PC-3 (cell line): Measurements from ENCODE around the gene CFAP299. TPM values are rescaled to one million over a fixed set of nuclear protein-coding genes. Genes with fewer than 3 reads are reported as not detected.
"Not testable (repeated sequence)": the region's sequence is repeated elsewhere in the genome, so short reads cannot be mapped to it uniquely, and the experiment has no call there.

Source experiments
- ATAC-seq: fragments of 200-7000 bp; cut with Tn5 transposase; 2 replicates; pipeline ENCODE4 v1.9.1; 2020; ENCODE audit warnings: mild to moderate bottlenecking, moderate library complexity
- Bru-seq: library from RNA; stranded (reverse); fragments of 400-500 nt; gene quantifications from one replicate; lab custom pipeline; 2021; lab: Mats Ljungman, UMichigan
- BruChase-seq, 2 experiments: library from RNA; stranded (reverse); fragments of 400-500 nt; gene quantifications; one replicate each; lab custom pipeline; 2021; lab: Mats Ljungman, UMichigan
- BruUV-seq: library from RNA; stranded (reverse); fragments of 400-500 nt; replicated peaks from 2 replicates; lab custom pipeline; 2021; lab: Mats Ljungman, UMichigan
- CTCF ChIA-PET: fragments of 300-600 bp; sonication (Branson Sonifier 250); formaldehyde crosslinking; loops from one replicate; lab custom pipeline; 2022; ENCODE audit warnings: antibody characterized with exemption; lab: Charles Lee
- POLR2A ChIA-PET: fragments of 300-600 bp; sonication (Branson Sonifier 250); formaldehyde crosslinking; loops from one replicate; lab custom pipeline; 2022; ENCODE audit warnings: antibody characterized with exemption; ENCODE audit not compliant: unreplicated experiment; lab: Charles Lee
- DNase-seq: peaks from one replicate; pipeline ENCODE4 v3.0.0-alpha.2; 2015
- H2AFZ ChIP-seq: fragments of 300-600 bp; sonication (generic); 2 replicates; pipeline ENCODE4 v1.6.0; 2016; ENCODE audit warnings: antibody characterized with exemption, low read length
- H3F3A ChIP-seq: fragments of 300-600 bp; sonication (generic); one replicate; pipeline ENCODE4 v1.6.0; 2017; ENCODE audit warnings: antibody characterized with exemption, low read length, control low read depth, mild to moderate bottlenecking; ENCODE audit not compliant: unreplicated experiment
- H3K27ac ChIP-seq: fragments of 300-600 bp; sonication (generic); 2 replicates; pipeline ENCODE4 v1.5.1; 2016; ENCODE audit warnings: mild to moderate bottlenecking, low read length
- H3K27me3 ChIP-seq: fragments of 300-600 bp; sonication (generic); 2 replicates; pipeline ENCODE4 v1.6.1; 2016; ENCODE audit warnings: low read length, mixed read lengths
- H3K36me3 ChIP-seq: fragments of 300-600 bp; sonication (generic); 2 replicates; pipeline ENCODE4 v1.6.1; 2016; ENCODE audit warnings: low read depth, mixed run types, low read length, mixed read lengths
- H3K4me1 ChIP-seq: fragments of 300-600 bp; sonication (generic); 2 replicates; pipeline ENCODE4 v1.5.1; 2016; ENCODE audit warnings: low read length; ENCODE audit not compliant: insufficient read depth
- H3K4me2 ChIP-seq: fragments of 300-600 bp; sonication (generic); 2 replicates; pipeline ENCODE4 v1.6.0; 2016; ENCODE audit warnings: low read length
- H3K4me3 ChIP-seq: fragments of 300-600 bp; sonication (generic); 2 replicates; pipeline ENCODE4 v1.5.1; 2016; ENCODE audit warnings: mild to moderate bottlenecking, low read length, mixed read lengths
- H3K79me2 ChIP-seq: fragments of 300-600 bp; sonication (generic); 2 replicates; pipeline ENCODE4 v1.6.1; 2017; ENCODE audit warnings: low read length, mixed read lengths
- H3K9ac ChIP-seq: fragments of 300-600 bp; sonication (generic); 2 replicates; pipeline ENCODE4 v1.6.0; 2016; ENCODE audit warnings: mild to moderate bottlenecking, low read length
- H3K9me2 ChIP-seq: fragments of 300-600 bp; sonication (generic); replicated peaks from 2 replicates; pipeline ENCODE4 v1.6.1; 2016; ENCODE audit warnings: mixed run types, low read length, mixed read lengths
- H3K9me3 ChIP-seq: fragments of 300-600 bp; sonication (generic); 2 replicates; pipeline ENCODE4 v1.6.1; 2016; ENCODE audit warnings: low read length, mixed read lengths
- H4K20me1 ChIP-seq: fragments of 300-600 bp; sonication (generic); 2 replicates; pipeline ENCODE4 v1.6.1; 2016; ENCODE audit warnings: low read length, mixed read lengths
- EZH2 ChIP-seq: fragments of 300-600 bp; sonication (generic); IDR thresholded peaks from one replicate; pipeline ENCODE4 v1.6.1; 2017; ENCODE audit warnings: antibody characterized with exemption, mild to moderate bottlenecking, low read length; ENCODE audit not compliant: unreplicated experiment
- EZH2phosphoT487 ChIP-seq: fragments of 300-600 bp; sonication (generic); IDR thresholded peaks from 2 replicates; pipeline ENCODE4 v1.6.1; 2018; ENCODE audit warnings: mild to moderate bottlenecking, antibody characterized with exemption, low read length, borderline replicate concordance
- intact Hi-C: fragments of 100-400 bp; cut with micrococcal nuclease; formaldehyde crosslinking; loops from 2 replicates; pipeline ENCODE4 v1.9.0; 2023
- long read RNA-seq: library from polyadenylated mRNA; unstranded; transcript quantifications from one replicate; pipeline ENCODE4 v2.0.0, GENCODE V29; 2021; ENCODE audit not compliant: unreplicated experiment
- total RNA-seq: library from RNA; depleted of rRNA; stranded (reverse); fragments of >200 nt; gene quantifications from 2 replicates; pipeline ENCODE4 v1.2.3, GENCODE V29; 2014; rRNA removed
- TF ChIP-seq, protein P1 (sequence below): fragments of 300-600 bp; sonication (generic); conservative IDR thresholded peaks from 2 replicates; pipeline ENCODE4 v1.5.1; 2017; ENCODE audit warnings: antibody characterized with exemption, low read depth, mild to moderate bottlenecking, low read length

The CFAP299 gene
- total RNA-seq (not detected in 2 replicates), Bru-seq, nascent RNA (percentile 13 among the genes with signal in this experiment), BruChase-seq, experiment 1, labeled RNA remaining after a 6-hour chase (percentile 12 among the genes with signal in this experiment), BruChase-seq, experiment 2, labeled RNA remaining after a 2-hour chase (percentile 16 among the genes with signal in this experiment)
- long read RNA-seq, partial matches to known transcripts = 0 of 1 reads
- long read RNA-seq, other reads (novel, unspliced or antisense) = 1 of 1 reads

- no peaks in the 10 kb centered on the region for H4K20me1 ChIP-seq
- H3K27ac ChIP-seq = no peak within 1 kb of the TSS
- no peak within 1 kb of the TSS for H2AFZ ChIP-seq
- no peaks in the 10 kb centered on the region for H3K9me3 ChIP-seq
- H3K9me2 ChIP-seq = no peaks in the 10 kb centered on the region
- TF ChIP-seq EZH2phosphoT487 (no peak), EZH2 (no peak)
- TF ChIP-seq, protein P1, sequence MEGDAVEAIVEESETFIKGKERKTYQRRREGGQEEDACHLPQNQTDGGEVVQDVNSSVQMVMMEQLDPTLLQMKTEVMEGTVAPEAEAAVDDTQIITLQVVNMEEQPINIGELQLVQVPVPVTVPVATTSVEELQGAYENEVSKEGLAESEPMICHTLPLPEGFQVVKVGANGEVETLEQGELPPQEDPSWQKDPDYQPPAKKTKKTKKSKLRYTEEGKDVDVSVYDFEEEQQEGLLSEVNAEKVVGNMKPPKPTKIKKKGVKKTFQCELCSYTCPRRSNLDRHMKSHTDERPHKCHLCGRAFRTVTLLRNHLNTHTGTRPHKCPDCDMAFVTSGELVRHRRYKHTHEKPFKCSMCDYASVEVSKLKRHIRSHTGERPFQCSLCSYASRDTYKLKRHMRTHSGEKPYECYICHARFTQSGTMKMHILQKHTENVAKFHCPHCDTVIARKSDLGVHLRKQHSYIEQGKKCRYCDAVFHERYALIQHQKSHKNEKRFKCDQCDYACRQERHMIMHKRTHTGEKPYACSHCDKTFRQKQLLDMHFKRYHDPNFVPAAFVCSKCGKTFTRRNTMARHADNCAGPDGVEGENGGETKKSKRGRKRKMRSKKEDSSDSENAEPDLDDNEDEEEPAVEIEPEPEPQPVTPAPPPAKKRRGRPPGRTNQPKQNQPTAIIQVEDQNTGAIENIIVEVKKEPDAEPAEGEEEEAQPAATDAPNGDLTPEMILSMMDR = no peak
- no peak within 1 kb of the TSS for H3K4me2 ChIP-seq
- ChIA-PET POLR2A (no interaction called here), CTCF (no interaction called here)
- no peaks in the 10 kb centered on the region for H3F3A ChIP-seq
- H3K4me3 ChIP-seq = no peak within 1 kb of the TSS
- no peaks in the 10 kb centered on the region for H3K4me1 ChIP-seq
- no peak for ATAC-seq
- H3K9ac ChIP-seq = no peak within 1 kb of the TSS
- intact Hi-C loops = no loop called here
- no peaks in the 10 kb centered on the region for H3K79me2 ChIP-seq
- BruUV-seq = no TSS peak
- H3K27me3 ChIP-seq = no peaks in the 10 kb centered on the region
- DNase-seq = no peak
- H3K36me3 ChIP-seq = no peaks in the 10 kb centered on the region
Measured at GRCh38 chr4:80335554-80336358, at the start of gene CFAP299. TSS of gene CFAP299 (plus strand) at chr4:80335730.

- BruUV-seq = no TSS peak
- TF ChIP-seq EZH2 = no peak
- TF ChIP-seq, protein P1 = no peak
- TF ChIP-seq EZH2phosphoT487 = no peak
- ATAC-seq (no peak), DNase-seq (no peak)
- Histone ChIP-seq H3K9me3 (no peaks in the 10 kb centered on the region), H3K4me3 (no peak overlapping the region), H3K4me2 (no peak overlapping the region), H3K27me3 (no peaks in the 10 kb centered on the region), H3F3A (no peaks in the 10 kb centered on the region), H3K4me1 (no peaks in the 10 kb centered on the region), H3K9ac (no peak overlapping the region), H3K27ac (no peak overlapping the region), H4K20me1 (no peaks in the 10 kb centered on the region), H3K9me2 (no peaks in the 10 kb centered on the region), H2AFZ (no peak overlapping the region), H3K79me2 (no peaks in the 10 kb centered on the region), H3K36me3 (no peaks in the 10 kb centered on the region)
- CTCF ChIA-PET = no interaction called here
- intact Hi-C loops = no loop called here
- POLR2A ChIA-PET = interaction anchor here (0.7 kb wide), 1 partner anchor 28 kb away, joined by 9 read pairs; no protein-coding TSS in a partner anchor
Measured at GRCh38 chr4:80286451-80286850, 49.1 kb upstream of the CFAP299 start.

GRCh38 chr4:80290665-80291064 is 44.9 kb upstream of the CFAP299 start:
- H3K4me1 ChIP-seq, H3K9ac ChIP-seq, H4K20me1 ChIP-seq, H3K36me3 ChIP-seq, BruUV-seq, H3K9me3 ChIP-seq, H3F3A ChIP-seq, H3K9me2 ChIP-seq, DNase-seq, POLR2A ChIA-PET, H3K27me3 ChIP-seq, H3K79me2 ChIP-seq, H3K4me3 ChIP-seq, ATAC-seq, CTCF ChIA-PET, intact Hi-C loops, H3K27ac ChIP-seq, H2AFZ ChIP-seq, H3K4me2 ChIP-seq: not testable (repeated sequence)
